H1 (cell line): ENCODE results near the gene ACKR3. TPM values are rescaled to one million over a fixed set of nuclear protein-coding genes. Genes with fewer than 3 reads are reported as not detected.

Source experiments
- CTCF ChIA-PET: fragments of 300-600 bp; sonication (Branson Sonifier 250); formaldehyde crosslinking; loops from one replicate; lab custom pipeline; 2021; ENCODE audit not compliant: partially characterized antibody; lab: Charles Lee
- POLR2A ChIA-PET: fragments of 300-600 bp; sonication (Branson Sonifier 250); formaldehyde crosslinking; loops from one replicate; lab custom pipeline; 2021; ENCODE audit warnings: inconsistent platforms; ENCODE audit not compliant: partially characterized antibody; lab: Charles Lee
- DNase-seq, 2 experiments: peaks; one replicate each; pipeline versions ENCODE4 v3.0.0 to v3.0.0-alpha.2; 2010 to 2022; ENCODE audit warnings: low spot score in 2 of 2, low read depth in 1 of 2, mixed read lengths in 1 of 2
- FAIRE-seq: peaks from 2 replicates; lab custom pipeline; 2011; peaks lifted over from hg19 to GRCh38; lab: Jason Lieb, UNC
- H2AFZ ChIP-seq: 2 replicates; pipeline ENCODE4 v1.8.1; 2012; ENCODE audit warnings: low read length, inconsistent platforms
- H2AK5ac ChIP-seq: 2 replicates; pipeline ENCODE4 v1.6.1; 2013; ENCODE audit warnings: low read depth, low read length
- H2BK120ac ChIP-seq: replicated peaks from 2 replicates; pipeline ENCODE3; 2013; ENCODE audit warnings: low read depth, low read length, inconsistent platforms
- H2BK12ac ChIP-seq: 2 replicates; pipeline ENCODE4 v1.6.1; 2013; ENCODE audit warnings: low read depth, low read length
- H2BK15ac ChIP-seq: 2 replicates; pipeline ENCODE4 v1.6.1; 2013; ENCODE audit warnings: low read length
- H2BK20ac ChIP-seq: 2 replicates; pipeline ENCODE4 v1.6.1; 2013; ENCODE audit warnings: low read length
- H2BK5ac ChIP-seq: 2 replicates; pipeline ENCODE4 v1.6.1; 2013; ENCODE audit warnings: low read depth, low read length
- H3K14ac ChIP-seq: 2 replicates; pipeline ENCODE4 v1.6.1; 2013; ENCODE audit warnings: inconsistent platforms; ENCODE audit not compliant: insufficient read length
- H3K18ac ChIP-seq: 2 replicates; pipeline ENCODE4 v1.6.1; 2013; ENCODE audit warnings: low read length; ENCODE audit errors: extremely low read depth
- H3K23ac ChIP-seq: 2 replicates; pipeline ENCODE4 v1.6.1; 2013; ENCODE audit warnings: inconsistent platforms; ENCODE audit not compliant: insufficient read length
- H3K23me2 ChIP-seq: 2 replicates; pipeline ENCODE4 v1.6.1; 2013; ENCODE audit warnings: low read depth, low read length
- H3K27ac ChIP-seq: 2 replicates; pipeline ENCODE4 v1.6.1; 2011; ENCODE audit warnings: low read depth, low read length, inconsistent platforms
- H3K27me3 ChIP-seq, 4 experiments: replicated peaks in 1 of 4; 1 replicate in 1 of 4; 2 replicates in 3 of 4; pipeline versions ENCODE4 v1.6.1 to v1.8.1; 2011 to 2013; ENCODE audit warnings: low read length in 3 of 4, mild to moderate bottlenecking in 3 of 4, inconsistent platforms in 2 of 4, mixed read lengths in 2 of 4, moderate library complexity in 1 of 4; ENCODE audit not compliant: control insufficient read depth in 3 of 4, insufficient read depth in 3 of 4; ENCODE audit errors: extremely low read depth in 1 of 4
- H3K36me3 ChIP-seq, 4 experiments: 2 replicates each; pipeline versions ENCODE4 v1.6.1 to v1.8.1; 2011 to 2013; ENCODE audit warnings: mild to moderate bottlenecking in 4 of 4, low read length in 3 of 4, moderate library complexity in 2 of 4, control low read depth in 1 of 4, inconsistent platforms in 1 of 4; ENCODE audit not compliant: insufficient read depth in 4 of 4, control insufficient read depth in 2 of 4
- H3K4ac ChIP-seq: replicated peaks from 2 replicates; pipeline ENCODE3; 2013; ENCODE audit warnings: low read length, low read depth, mixed read lengths, inconsistent platforms; ENCODE audit not compliant: insufficient read length
- H3K4me1 ChIP-seq, 4 experiments: replicated peaks in 1 of 4; 1 replicate in 1 of 4; 2 replicates in 3 of 4; pipeline versions ENCODE4 v1.6.1 to v1.8.1; 2011 to 2013; ENCODE audit warnings: low read length in 3 of 4, inconsistent platforms in 2 of 4, mixed read lengths in 1 of 4; ENCODE audit not compliant: insufficient read depth in 4 of 4, control insufficient read depth in 3 of 4
- H3K4me2 ChIP-seq, 2 experiments: 2 replicates each; pipeline versions ENCODE4 v1.6.1 to v1.8.1; 2011 to 2013; ENCODE audit warnings: low read depth in 2 of 2, low read length in 2 of 2, control low read depth in 1 of 2, inconsistent platforms in 1 of 2, mild to moderate bottlenecking in 1 of 2; ENCODE audit not compliant: insufficient read depth in 1 of 2
- H3K4me3 ChIP-seq, 4 experiments: fragments of 200-600, 300-600 bp in 1 of 4; sonication (generic), shearing (Covaris generic), sonication (Bioruptor Twin) in 1 of 4; 2 replicates each; pipeline versions ENCODE4 v1.5.1 to v1.8.1; 2011 to 2016; ENCODE audit warnings: low read length in 4 of 4, low read depth in 3 of 4, control low read depth in 2 of 4, inconsistent platforms in 2 of 4, mild to moderate bottlenecking in 2 of 4, mixed read lengths in 1 of 4, moderate library complexity in 1 of 4; ENCODE audit not compliant: insufficient read depth in 2 of 4; ENCODE audit errors: extremely low read depth in 1 of 4
- H3K56ac ChIP-seq: replicated peaks from 2 replicates; pipeline ENCODE3; 2013; ENCODE audit warnings: low read depth, mild to moderate bottlenecking, mixed read lengths, low read length, inconsistent platforms; ENCODE audit not compliant: insufficient read length
- H3K79me1 ChIP-seq: 2 replicates; pipeline ENCODE4 v1.6.1; 2013; ENCODE audit warnings: low read depth, low read length, control low read depth
- H3K79me2 ChIP-seq, 2 experiments: 2 replicates each; pipeline versions ENCODE4 v1.6.1 to v1.8.1; 2012 to 2013; ENCODE audit warnings: low read length in 2 of 2, mild to moderate bottlenecking in 2 of 2, inconsistent platforms in 1 of 2; ENCODE audit not compliant: insufficient read depth in 2 of 2, control insufficient read depth in 1 of 2
- H3K9ac ChIP-seq, 4 experiments: replicated peaks in 1 of 4; 1 replicate in 1 of 4; 2 replicates in 3 of 4; pipeline versions ENCODE4 v1.6.1 to v1.8.1; 2011 to 2013; ENCODE audit warnings: low read depth in 3 of 4, low read length in 3 of 4, control low read depth in 2 of 4, mild to moderate bottlenecking in 2 of 4, moderate library complexity in 2 of 4, inconsistent platforms in 1 of 4; ENCODE audit errors: extremely low read depth in 1 of 4
- H3K9me3 ChIP-seq, 2 experiments: 2 replicates each; pipeline versions ENCODE4 v1.6.1 to v1.8.1; 2012 to 2013; ENCODE audit warnings: mild to moderate bottlenecking in 2 of 2, moderate library complexity in 2 of 2, control low read depth in 1 of 2, inconsistent platforms in 1 of 2, low read depth in 1 of 2, low read length in 1 of 2, mixed read lengths in 1 of 2; ENCODE audit not compliant: insufficient read depth in 2 of 2
- H4K20me1 ChIP-seq, 2 experiments: replicated peaks in 1 of 2; 2 replicates each; pipeline versions ENCODE3 to v1.8.1; 2011 to 2013; ENCODE audit warnings: inconsistent platforms in 2 of 2, low read length in 2 of 2, mild to moderate bottlenecking in 1 of 2; ENCODE audit not compliant: insufficient read depth in 2 of 2, control insufficient read depth in 1 of 2
- H4K5ac ChIP-seq: 2 replicates; pipeline ENCODE4 v1.6.1; 2013; ENCODE audit warnings: low read length, low read depth, mixed read lengths, inconsistent platforms; ENCODE audit not compliant: insufficient read length
- H4K8ac ChIP-seq: 2 replicates; pipeline ENCODE4 v1.8.0; 2013; ENCODE audit warnings: mild to moderate bottlenecking, moderate library complexity, low read length, inconsistent platforms; ENCODE audit not compliant: insufficient read depth; ENCODE audit errors: extremely low read depth
- H4K91ac ChIP-seq: replicated peaks from 2 replicates; pipeline ENCODE3; 2013; ENCODE audit warnings: low read length, mixed read lengths, inconsistent platforms; ENCODE audit not compliant: insufficient read length
- GABPA ChIP-seq: IDR thresholded peaks from 2 replicates; pipeline ENCODE4 v1.6.1; 2011; ENCODE audit warnings: mild to moderate bottlenecking, low read length, moderate library complexity, borderline replicate concordance; ENCODE audit not compliant: insufficient read depth
- WGBS, 2 experiments: shearing (Covaris generic) in 1 of 2; methylation state at CpG; one replicate each; pipeline versions ENCODE4 v1.1.6 to v1.1.7; 2013 to 2015; ENCODE audit warnings: low lambda C conversion rate in 2 of 2, mixed read lengths in 2 of 2, inconsistent platforms in 1 of 2, low coverage in 1 of 2, missing lambda C conversion rate in 1 of 2; ENCODE audit not compliant: insufficient replicate concordance in 2 of 2, insufficient coverage in 1 of 2, insufficient read length in 1 of 2; ENCODE audit errors: extremely low coverage in 1 of 2, missing lambda C conversion rate in 1 of 2; 5-methylcytosine and 5-hydroxymethylcytosine counted together
- polyA plus RNA-seq, 7 experiments: library from polyadenylated mRNA; depleted of rRNA in 3 of 7; stranded (reverse) in 5 of 7; unstranded in 2 of 7; fragments of >200 nt in 5 of 7; fragments of 200-250 nt in 2 of 7; gene quantifications; 1 replicate in 5 of 7; 2 replicates in 1 of 7; 4 replicates in 1 of 7; pipeline versions ENCODE4 v1.2.1 to v1.2.3, GENCODE V29; 2011 to 2013; ENCODE audit warnings: missing spikeins in 2 of 7, mixed read lengths in 2 of 7
- total RNA-seq: library from RNA; stranded (reverse); fragmentation: NEBNext Ultra II Directional; extraction: Animal tissue kit (Norgen Biotek cat#: 25700); gene quantifications from 2 replicates; pipeline ENCODE4 v1.2.1, GENCODE V29; 2021

The ACKR3 gene
- total and polyA plus RNA-seq, 2 of the 8 experiments (the other 6 are each of a cell fraction or from before 2014, with no cell fraction given) = 1.4 to 24.4 TPM

DNA sequence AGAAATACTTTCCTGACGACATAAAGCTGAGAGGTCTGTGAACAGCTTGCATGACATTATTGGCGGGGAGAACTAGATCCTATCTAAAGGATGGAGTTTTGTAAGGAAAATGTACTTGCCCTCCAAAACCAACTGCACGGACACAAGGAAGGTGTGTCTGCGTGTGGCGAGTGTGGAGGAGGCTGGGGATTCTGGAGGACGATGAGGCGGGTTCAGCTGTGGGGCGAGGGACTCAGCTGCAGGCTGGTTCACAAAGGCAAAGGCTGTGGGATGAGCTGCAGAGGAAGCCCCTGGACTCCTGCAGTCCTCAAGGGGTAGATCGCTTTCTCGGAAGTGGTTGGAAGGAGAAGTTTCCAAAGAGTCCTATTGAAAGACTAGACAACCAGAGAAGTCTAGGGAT, 48.2 kb downstream of the ACKR3 start:
- H3K79me2 ChIP-seq = no peaks in the 10 kb centered on the region
- H2BK20ac ChIP-seq = no peak overlapping the region
- no peaks in the 10 kb centered on the region for H3K36me3 ChIP-seq
- CTCF ChIA-PET = interaction anchor here (0.6 to 6.0 kb wide), 9 partner anchors 8 to 410 kb away, joined by 3 to 35 read pairs (median 3); no protein-coding TSS in a partner anchor
- no peak overlapping the region for H2BK12ac ChIP-seq
- POLR2A ChIA-PET = interaction anchor here (1.4 kb wide), 1 partner anchor 15 kb away, joined by 3 read pairs; no protein-coding TSS in a partner anchor
- no peaks in the 10 kb centered on the region for H4K20me1 ChIP-seq
- H3K23me2 ChIP-seq = no peaks in the 10 kb centered on the region
- H2AK5ac ChIP-seq = no peak overlapping the region
- H3K4me1 ChIP-seq = peaks cover 0 to 3% (median 1%) of the 10 kb centered on the region in 4 experiments; a peak in 2 of 7 replicates
- no peak overlapping the region for H2BK5ac ChIP-seq
- no peak overlapping the region for H3K56ac ChIP-seq
- H3K9me3 ChIP-seq = no peaks in the 10 kb centered on the region
- H2BK120ac ChIP-seq = no peak overlapping the region
- no peak for FAIRE-seq
- H3K9ac ChIP-seq = no peak overlapping the region
- no peak overlapping the region for H4K5ac ChIP-seq
- H3K27ac ChIP-seq = no peak overlapping the region
- WGBS, 2 experiments = 86% methylated on average over 10 of the region's 10 CpGs; no CpG with 5 or more reads in 1 of the 2 experiments
- no peak overlapping the region for H3K4me3 ChIP-seq
- no peak overlapping the region for H2BK15ac ChIP-seq
- no peak overlapping the region for H3K4ac ChIP-seq
- no peak overlapping the region for H2AFZ ChIP-seq
- H3K27me3 ChIP-seq = peaks cover 0 to 3% (median 0%) of the 10 kb centered on the region in 4 experiments; a peak in 1 of 7 replicates
- no peak overlapping the region for H4K8ac ChIP-seq
- no peak overlapping the region; the same call in 1 of the 2 replicates for H3K18ac ChIP-seq
- H3K14ac ChIP-seq = no peak overlapping the region
- DNase-seq = no peak
- H3K79me1 ChIP-seq = no peaks in the 10 kb centered on the region
- no peak overlapping the region for H3K23ac ChIP-seq
- H4K91ac ChIP-seq = no peak overlapping the region
- no peak for TF ChIP-seq GABPA
- no peak overlapping the region for H3K4me2 ChIP-seq
